ENCODE data around the gene CASP5. TPM values are rescaled to one million over a fixed set of nuclear protein-coding genes. Genes with fewer than 3 reads are reported as not detected.

The CASP5 gene
- polyA plus RNA-seq, 1 donor from 2014 or later = not detected

GRCh38 chr11:104999721-105000120 lies 23.2 kb downstream of the CASP5 start:
- Histone ChIP-seq H3K27ac (ENCODE audit: low read length) (no peak overlapping the region), H3F3A (ENCODE audit: insufficient read depth, low read length, poor library complexity, severe bottlenecking) (no peaks in the 10 kb centered on the region), H3K9me3 (ENCODE audit: low read length) (no peaks in the 10 kb centered on the region), H3K27me3 (ENCODE audit: insufficient read depth, low read depth, low read length) (no peaks in the 10 kb centered on the region), H3K36me3 (ENCODE audit: insufficient read depth, low read length) (no peaks in the 10 kb centered on the region), H3K4me3 (ENCODE audit: low read length) (no peak overlapping the region), H2AFZ (ENCODE audit: low read depth, low read length) (no peak overlapping the region), H3K9me2 (ENCODE audit: insufficient read depth, low read length) (no peaks in the 10 kb centered on the region), H3K9ac (ENCODE audit: low read length) (no peak overlapping the region), H3K79me2 (replicated peaks; ENCODE audit: insufficient read depth, low read length) (no peaks in the 10 kb centered on the region), H3K4me2 (ENCODE audit: low read length) (no peak overlapping the region), H4K20me1 (ENCODE audit: insufficient read depth) (no peaks in the 10 kb centered on the region)
- no peak for TF ChIP-seq REST (IDR thresholded peaks at IDR 0.05; ENCODE audit: borderline replicate concordance)
- TF ChIP-seq POLR2AphosphoS5 (IDR thresholded peaks at IDR 0.05) = no peak
- TF ChIP-seq MXI1 (conservative IDR thresholded peaks at IDR 0.05; ENCODE audit: poor library complexity, severe bottlenecking) = no peak
- no peak for TF ChIP-seq RAD21 (conservative IDR thresholded peaks at IDR 0.05)
- no peak for TF ChIP-seq CTCF (IDR thresholded peaks at IDR 0.05; ENCODE audit: poor library complexity, severe bottlenecking)
- no peak for TF ChIP-seq SMC3 (conservative IDR thresholded peaks at IDR 0.05; ENCODE audit: poor library complexity)
- no peak for TF ChIP-seq EZH2 (IDR thresholded peaks at IDR 0.05; ENCODE audit: borderline replicate concordance, insufficient read depth, low read length, poor library complexity, severe bottlenecking)
- no peak for TF ChIP-seq TAF1 (IDR thresholded peaks at IDR 0.05; ENCODE audit: low read depth)
- TF ChIP-seq EP300 (conservative IDR thresholded peaks at IDR 0.05; ENCODE audit: poor library complexity, severe bottlenecking) = no peak

- H3K9me3 ChIP-seq (ENCODE audit: low read length) = no peaks in the 10 kb centered on the region
- no peaks in the 10 kb centered on the region for H3K27me3 ChIP-seq (ENCODE audit: insufficient read depth, low read depth, low read length)
- no peak overlapping the region for H3K27ac ChIP-seq (ENCODE audit: low read length)
- H3K9ac ChIP-seq (ENCODE audit: low read length) = no peak overlapping the region
- no peak overlapping the region for H2AFZ ChIP-seq (ENCODE audit: low read depth, low read length)
- no peaks in the 10 kb centered on the region for H4K20me1 ChIP-seq (ENCODE audit: insufficient read depth)
- H3K4me3 ChIP-seq (ENCODE audit: low read length) = no peak overlapping the region
- TF ChIP-seq SMC3 (conservative IDR thresholded peaks at IDR 0.05; ENCODE audit: poor library complexity) = no peak
- TF ChIP-seq EZH2 (IDR thresholded peaks at IDR 0.05; ENCODE audit: borderline replicate concordance, insufficient read depth, low read length, poor library complexity, severe bottlenecking) = no peak
- no peak for TF ChIP-seq REST (IDR thresholded peaks at IDR 0.05; ENCODE audit: borderline replicate concordance)
- TF ChIP-seq CTCF (IDR thresholded peaks at IDR 0.05; ENCODE audit: poor library complexity, severe bottlenecking) = no peak
- no peak for TF ChIP-seq TAF1 (IDR thresholded peaks at IDR 0.05; ENCODE audit: low read depth)
- TF ChIP-seq RAD21 (conservative IDR thresholded peaks at IDR 0.05) = no peak
- TF ChIP-seq POLR2AphosphoS5 (IDR thresholded peaks at IDR 0.05) = no peak
- TF ChIP-seq EP300 (conservative IDR thresholded peaks at IDR 0.05; ENCODE audit: poor library complexity, severe bottlenecking) = no peak
- no peak for TF ChIP-seq MXI1 (conservative IDR thresholded peaks at IDR 0.05; ENCODE audit: poor library complexity, severe bottlenecking)
- H3K79me2 ChIP-seq (replicated peaks; ENCODE audit: insufficient read depth, low read length) = no peaks in the 10 kb centered on the region
- no peak overlapping the region for H3K4me2 ChIP-seq (ENCODE audit: low read length)
- H3K36me3 ChIP-seq (ENCODE audit: insufficient read depth, low read length) = no peaks in the 10 kb centered on the region
- H3F3A ChIP-seq (ENCODE audit: insufficient read depth, low read length, poor library complexity, severe bottlenecking) = no peaks in the 10 kb centered on the region
- no peaks in the 10 kb centered on the region for H3K9me2 ChIP-seq (ENCODE audit: insufficient read depth, low read length)
These were observed 25.7 kb downstream of the CASP5 start for GRCh38 chr11:104997288-104997687.
